Karpas-422 (cell line): Measurements from ENCODE around the gene DDI2. TPM values are rescaled to one million over a fixed set of nuclear protein-coding genes. Genes with fewer than 3 reads are reported as not detected.

ENCODE experiments used
- DNase-seq: peaks from one replicate; pipeline ENCODE4 v3.0.0-alpha.2; 2015
- H2AFZ ChIP-seq: fragments of 200-600 bp; sonication (generic); 2 replicates; pipeline ENCODE4 v1.6.1; 2014; ENCODE audit warnings: antibody characterized with exemption, low read length, mixed read lengths
- H3K27ac ChIP-seq: fragments of 200-600 bp; sonication (generic); 2 replicates; pipeline ENCODE4 v1.5.1; 2014; ENCODE audit warnings: mild to moderate bottlenecking, low read length, moderate library complexity
- H3K27me3 ChIP-seq: fragments of 200-600 bp; sonication (generic); 2 replicates; pipeline ENCODE4 v1.6.1; 2014; ENCODE audit warnings: low read length, mixed read lengths
- H3K36me3 ChIP-seq: fragments of 200-600 bp; sonication (generic); 2 replicates; pipeline ENCODE4 v1.6.1; 2014; ENCODE audit warnings: low read length, mixed read lengths; ENCODE audit not compliant: insufficient read depth
- H3K4me1 ChIP-seq: fragments of 200-600 bp; sonication (generic); 2 replicates; pipeline ENCODE4 v1.6.1; 2014; ENCODE audit warnings: mild to moderate bottlenecking, low read length, mixed read lengths
- H3K4me2 ChIP-seq: fragments of 200-600 bp; sonication (generic); 2 replicates; pipeline ENCODE4 v1.6.1; 2014; ENCODE audit warnings: low read length, low read depth, mild to moderate bottlenecking; ENCODE audit not compliant: poor library complexity, severe bottlenecking
- H3K4me3 ChIP-seq: fragments of 200-600 bp; sonication (generic); 2 replicates; pipeline ENCODE4 v1.5.1; 2014; ENCODE audit warnings: mild to moderate bottlenecking, antibody characterized with exemption, low read length, mixed read lengths
- H3K79me2 ChIP-seq: fragments of 200-600 bp; sonication (generic); 2 replicates; pipeline ENCODE4 v1.6.1; 2014; ENCODE audit warnings: mild to moderate bottlenecking, low read length, mixed read lengths
- H3K9ac ChIP-seq: fragments of 200-600 bp; sonication (generic); 2 replicates; pipeline ENCODE4 v1.6.0; 2014; ENCODE audit warnings: low read length
- H3K9me2 ChIP-seq: fragments of 200-600 bp; sonication (generic), shearing (Covaris generic); replicated peaks from 2 replicates; pipeline ENCODE4 v1.6.0; 2014; ENCODE audit warnings: mild to moderate bottlenecking, low read length, moderate library complexity; ENCODE audit not compliant: insufficient read depth
- H3K9me3 ChIP-seq: fragments of 300-700, 200-600 bp; sonication (generic); 2 replicates; pipeline ENCODE4 v1.6.1; 2014; ENCODE audit warnings: low read length, mixed read lengths
- H4K20me1 ChIP-seq: fragments of 200-600 bp; sonication (generic); 2 replicates; pipeline ENCODE4 v1.6.1; 2014; ENCODE audit warnings: mild to moderate bottlenecking, antibody characterized with exemption, low read length, low read depth; ENCODE audit not compliant: insufficient read depth
- total RNA-seq: library from RNA; depleted of rRNA; stranded (reverse); fragments of >200 nt; shearing (Covaris generic); gene quantifications from 2 replicates; pipeline ENCODE4 v1.2.3, GENCODE V29; 2014; ENCODE audit warnings: low replicate concordance

The DDI2 gene
- total RNA-seq, 1 experiment from 2014 or later, result 40.0 TPM

GRCh38 chr1:15700508-15700907 lies 83.2 kb downstream of the DDI2 start:
- no peak overlapping the region for H3K4me3 ChIP-seq
- H4K20me1 ChIP-seq, result peaks cover 12% of the 10 kb centered on the region; the same call in 1 of the 2 replicates
- peaks cover 72% of the 10 kb centered on the region for H3K79me2 ChIP-seq
- peaks cover 16% of the 10 kb centered on the region for H3K4me1 ChIP-seq
- H3K27ac ChIP-seq, result no peak overlapping the region
- DNase-seq, result no peak
- no peaks in the 10 kb centered on the region for H3K27me3 ChIP-seq
- H3K9ac ChIP-seq, result no peak overlapping the region
- no peaks in the 10 kb centered on the region for H3K36me3 ChIP-seq
- no peak overlapping the region for H2AFZ ChIP-seq
- H3K9me3 ChIP-seq, result no peaks in the 10 kb centered on the region
- no peak overlapping the region for H3K4me2 ChIP-seq
- H3K9me2 ChIP-seq, result no peaks in the 10 kb centered on the region

- no peak overlapping the region for H3K4me3 ChIP-seq
- H3K36me3 ChIP-seq, result no peaks in the 10 kb centered on the region
- H3K27me3 ChIP-seq, result no peaks in the 10 kb centered on the region
- no peak overlapping the region for H3K4me2 ChIP-seq
- H3K9me3 ChIP-seq, result no peaks in the 10 kb centered on the region
- peaks cover 78% of the 10 kb centered on the region for H3K79me2 ChIP-seq
- peaks cover 12% of the 10 kb centered on the region; the same call in 1 of the 2 replicates for H4K20me1 ChIP-seq
- no peak overlapping the region for H3K27ac ChIP-seq
- H3K9ac ChIP-seq, result no peak overlapping the region
- peaks cover 12% of the 10 kb centered on the region for H3K4me1 ChIP-seq
- DNase-seq, result no peak
- H3K9me2 ChIP-seq, result no peaks in the 10 kb centered on the region
- H2AFZ ChIP-seq, result no peak overlapping the region
Observed at GRCh38 chr1:15701784-15702183, 84.5 kb downstream of the DDI2 start.

- H3K4me1 ChIP-seq, result peaks cover under 1% of the 10 kb centered on the region
- no peak for DNase-seq
- peaks cover 12% of the 10 kb centered on the region; the same call in 1 of the 2 replicates for H4K20me1 ChIP-seq
- H2AFZ ChIP-seq, result no peak overlapping the region
- peaks cover 82% of the 10 kb centered on the region for H3K79me2 ChIP-seq
- H3K9me3 ChIP-seq, result no peaks in the 10 kb centered on the region
- H3K9ac ChIP-seq, result no peak overlapping the region
- H3K4me2 ChIP-seq, result no peak overlapping the region
- no peaks in the 10 kb centered on the region for H3K9me2 ChIP-seq
- H3K27me3 ChIP-seq, result no peaks in the 10 kb centered on the region
- H3K36me3 ChIP-seq, result no peaks in the 10 kb centered on the region
- no peak overlapping the region for H3K4me3 ChIP-seq
- no peak overlapping the region for H3K27ac ChIP-seq
Observed at GRCh38 chr1:15702722-15703550, 85.7 kb downstream of the DDI2 start.

GRCh38 chr1:15703562-15703961 lies 86.3 kb downstream of the DDI2 start:
- Histone ChIP-seq H3K27ac (no peak overlapping the region), H3K79me2 (peaks cover 80% of the 10 kb centered on the region), H3K36me3 (no peaks in the 10 kb centered on the region), H3K4me2 (no peak overlapping the region), H3K9me3 (no peaks in the 10 kb centered on the region), H3K27me3 (no peaks in the 10 kb centered on the region), H2AFZ (no peak overlapping the region), H3K9me2 (no peaks in the 10 kb centered on the region), H3K4me3 (no peak overlapping the region), H3K9ac (no peak overlapping the region), H3K4me1 (no peaks in the 10 kb centered on the region), H4K20me1 (peaks cover 12% of the 10 kb centered on the region; the same call in 1 of the 2 replicates)
- DNase-seq, result no peak

GRCh38 chr1:15704526-15705183 lies 87.4 kb downstream of the DDI2 start:
- no peak overlapping the region for H3K9ac ChIP-seq
- H3K4me2 ChIP-seq, result no peak overlapping the region
- H3K79me2 ChIP-seq, result peaks cover 81% of the 10 kb centered on the region
- H3K4me3 ChIP-seq, result no peak overlapping the region
- peaks cover 12% of the 10 kb centered on the region; the same call in 1 of the 2 replicates for H4K20me1 ChIP-seq
- H2AFZ ChIP-seq, result no peak overlapping the region
- H3K4me1 ChIP-seq, result no peaks in the 10 kb centered on the region
- DNase-seq, result no peak
- no peaks in the 10 kb centered on the region for H3K27me3 ChIP-seq
- no peaks in the 10 kb centered on the region for H3K9me2 ChIP-seq
- no peaks in the 10 kb centered on the region for H3K9me3 ChIP-seq
- H3K36me3 ChIP-seq, result no peaks in the 10 kb centered on the region
- no peak overlapping the region for H3K27ac ChIP-seq

GRCh38 chr1:15705184-15705566 lies 87.9 kb downstream of the DDI2 start:
- H2AFZ ChIP-seq, result no peak overlapping the region
- no peak overlapping the region for H3K4me3 ChIP-seq
- H3K4me2 ChIP-seq, result no peak overlapping the region
- H3K36me3 ChIP-seq, result no peaks in the 10 kb centered on the region
- no peak overlapping the region for H3K27ac ChIP-seq
- no peak for DNase-seq
- peaks cover 12% of the 10 kb centered on the region; the same call in 1 of the 2 replicates for H4K20me1 ChIP-seq
- no peak overlapping the region for H3K9ac ChIP-seq
- no peaks in the 10 kb centered on the region for H3K4me1 ChIP-seq
- H3K79me2 ChIP-seq, result peaks cover 78% of the 10 kb centered on the region
- H3K27me3 ChIP-seq, result no peaks in the 10 kb centered on the region
- no peaks in the 10 kb centered on the region for H3K9me3 ChIP-seq
- no peaks in the 10 kb centered on the region for H3K9me2 ChIP-seq

- no peaks in the 10 kb centered on the region for H3K36me3 ChIP-seq
- H3K4me2 ChIP-seq, result no peak overlapping the region
- H4K20me1 ChIP-seq, result peaks cover 12% of the 10 kb centered on the region; the same call in 1 of the 2 replicates
- no peak overlapping the region for H3K9ac ChIP-seq
- no peaks in the 10 kb centered on the region for H3K9me3 ChIP-seq
- no peak overlapping the region for H3K4me3 ChIP-seq
- H2AFZ ChIP-seq, result no peak overlapping the region
- no peaks in the 10 kb centered on the region for H3K9me2 ChIP-seq
- H3K27me3 ChIP-seq, result no peaks in the 10 kb centered on the region
- peaks cover 83% of the 10 kb centered on the region for H3K79me2 ChIP-seq
- DNase-seq, result no peak
- no peak overlapping the region for H3K27ac ChIP-seq
- H3K4me1 ChIP-seq, result no peaks in the 10 kb centered on the region
Observed at GRCh38 chr1:15706751-15707150, 89.5 kb downstream of the DDI2 start.

GRCh38 chr1:15707239-15707925 lies 90.1 kb downstream of the DDI2 start:
- Histone ChIP-seq H3K4me1 (no peaks in the 10 kb centered on the region), H3K9me2 (no peaks in the 10 kb centered on the region), H4K20me1 (peaks cover 12% of the 10 kb centered on the region; the same call in 1 of the 2 replicates), H2AFZ (no peak overlapping the region), H3K27ac (no peak overlapping the region), H3K27me3 (no peaks in the 10 kb centered on the region), H3K36me3 (no peaks in the 10 kb centered on the region), H3K4me3 (no peak overlapping the region), H3K79me2 (peaks cover 82% of the 10 kb centered on the region), H3K9ac (no peak overlapping the region), H3K4me2 (no peak overlapping the region), H3K9me3 (no peaks in the 10 kb centered on the region)
- DNase-seq, result no peak
